Thyroid gland (tissue), 4 donors: ENCODE measurements around the gene PSMG1.

Experiments
- CTCF ChIP-seq, 6 experiments: fragments of 200-600 bp in 3 of 6; fragments of 450-650 bp in 3 of 6; sonication (generic) in 3 of 6; IDR thresholded peaks; one replicate each; pipeline ENCODE4 v1.5.1; 2016 to 2019; ENCODE audit warnings: antibody characterized with exemption in 6 of 6, mild to moderate bottlenecking in 2 of 6, inconsistent platforms in 1 of 6, moderate library complexity in 1 of 6
- POLR2A ChIP-seq, 2 donors: fragments of 450-650 bp; IDR thresholded peaks; one replicate each; pipeline ENCODE4 v1.6.1; 2017; ENCODE audit warnings: antibody characterized with exemption in 2 of 2, mild to moderate bottlenecking in 2 of 2, moderate library complexity in 1 of 2

- TF ChIP-seq CTCF (IDR thresholded peaks at IDR 0.05) (no peak), POLR2A (IDR thresholded peaks at IDR 0.05) (no peak)
These were observed 51.0 kb downstream of the PSMG1 start for GRCh38 chr21:39132248-39132647.
